Osteoblast (primary cell): ENCODE data around the gene CDH5. TPM values are rescaled to one million over a fixed set of nuclear protein-coding genes. Genes with fewer than 3 reads are reported as not detected.

Experiments
- DNase-seq: peaks from one replicate; pipeline ENCODE4 v3.0.0; 2011; ENCODE audit warnings: low spot score, mixed read lengths; ENCODE audit not compliant: insufficient read length; ENCODE audit errors: missing footprints
- H2AFZ ChIP-seq: 2 replicates; pipeline ENCODE4 v1.6.0; 2011; ENCODE audit warnings: mild to moderate bottlenecking, low read length
- H3K27ac ChIP-seq: 2 replicates; pipeline ENCODE4 v1.5.1; 2011; ENCODE audit warnings: mild to moderate bottlenecking, low read depth, low read length, moderate library complexity
- H3K27me3 ChIP-seq: 2 replicates; pipeline ENCODE4 v1.6.0; 2012; ENCODE audit warnings: mild to moderate bottlenecking, control low read depth, inconsistent platforms, low read length, moderate library complexity; ENCODE audit not compliant: insufficient read depth
- H3K36me3 ChIP-seq: 2 replicates; pipeline ENCODE4 v1.5.1; 2011; ENCODE audit warnings: mild to moderate bottlenecking, low read length, control low read depth, moderate library complexity; ENCODE audit not compliant: insufficient read depth
- H3K4me1 ChIP-seq: 2 replicates; pipeline ENCODE4 v1.5.1; 2011; ENCODE audit warnings: mild to moderate bottlenecking, low read length, control low read depth, moderate library complexity; ENCODE audit not compliant: insufficient read depth
- H3K4me2 ChIP-seq: 2 replicates; pipeline ENCODE4 v1.6.0; 2011; ENCODE audit warnings: mild to moderate bottlenecking, low read length; ENCODE audit not compliant: insufficient read depth
- H3K4me3 ChIP-seq: fragments of 200-600 bp; sonication (generic); 3 replicates; pipeline ENCODE4 v1.5.1; 2012; ENCODE audit warnings: mild to moderate bottlenecking, low read length, inconsistent platforms; ENCODE audit not compliant: insufficient read depth
- H3K79me2 ChIP-seq: 2 replicates; pipeline ENCODE4 v1.6.0; 2012; ENCODE audit warnings: mild to moderate bottlenecking, low read length, control low read depth, inconsistent platforms; ENCODE audit not compliant: insufficient read depth
- H3K9me3 ChIP-seq: 2 replicates; pipeline ENCODE4 v1.5.1; 2011; ENCODE audit warnings: low read depth, low read length, control low read depth
- H4K20me1 ChIP-seq: 2 replicates; pipeline ENCODE4 v1.6.0; 2012; ENCODE audit warnings: mild to moderate bottlenecking, low read length, control low read depth; ENCODE audit not compliant: insufficient read depth
- total RNA-seq: library from RNA; depleted of rRNA; stranded (reverse); fragments of >200 nt; gene quantifications from 2 replicates; pipeline ENCODE4 v1.2.3, GENCODE V29; 2012
- TF ChIP-seq, protein P1 (sequence below): IDR thresholded peaks from 2 replicates; pipeline ENCODE4 v1.5.1; 2011; ENCODE audit warnings: mild to moderate bottlenecking, low read depth, low read length, moderate library complexity; ENCODE audit errors: extremely low read depth

The CDH5 gene
- total RNA-seq, 1 donor = 0.72 TPM

DNA sequence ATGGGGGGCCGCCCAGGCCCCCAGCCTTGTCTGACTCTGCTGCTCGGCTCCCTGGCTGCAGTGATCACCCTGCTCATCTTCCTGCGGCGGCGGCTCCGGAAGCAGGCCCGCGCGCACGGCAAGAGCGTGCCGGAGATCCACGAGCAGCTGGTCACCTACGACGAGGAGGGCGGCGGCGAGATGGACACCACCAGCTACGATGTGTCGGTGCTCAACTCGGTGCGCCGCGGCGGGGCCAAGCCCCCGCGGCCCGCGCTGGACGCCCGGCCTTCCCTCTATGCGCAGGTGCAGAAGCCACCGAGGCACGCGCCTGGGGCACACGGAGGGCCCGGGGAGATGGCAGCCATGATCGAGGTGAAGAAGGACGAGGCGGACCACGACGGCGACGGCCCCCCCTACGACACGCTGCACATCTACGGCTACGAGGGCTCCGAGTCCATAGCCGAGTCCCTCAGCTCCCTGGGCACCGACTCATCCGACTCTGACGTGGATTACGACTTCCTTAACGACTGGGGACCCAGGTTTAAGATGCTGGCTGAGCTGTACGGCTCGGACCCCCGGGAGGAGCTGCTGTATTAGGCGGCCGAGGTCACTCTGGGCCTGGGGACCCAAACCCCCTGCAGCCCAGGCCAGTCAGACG is 36.2 kb downstream of the CDH5 start:
- H3K4me2 ChIP-seq = no peak overlapping the region
- DNase-seq = no peak
- H4K20me1 ChIP-seq = no peaks in the 10 kb centered on the region
- H3K36me3 ChIP-seq = no peaks in the 10 kb centered on the region
- H3K79me2 ChIP-seq = no peaks in the 10 kb centered on the region
- peaks cover 8% of the 10 kb centered on the region for H3K4me1 ChIP-seq
- TF ChIP-seq, protein P1, sequence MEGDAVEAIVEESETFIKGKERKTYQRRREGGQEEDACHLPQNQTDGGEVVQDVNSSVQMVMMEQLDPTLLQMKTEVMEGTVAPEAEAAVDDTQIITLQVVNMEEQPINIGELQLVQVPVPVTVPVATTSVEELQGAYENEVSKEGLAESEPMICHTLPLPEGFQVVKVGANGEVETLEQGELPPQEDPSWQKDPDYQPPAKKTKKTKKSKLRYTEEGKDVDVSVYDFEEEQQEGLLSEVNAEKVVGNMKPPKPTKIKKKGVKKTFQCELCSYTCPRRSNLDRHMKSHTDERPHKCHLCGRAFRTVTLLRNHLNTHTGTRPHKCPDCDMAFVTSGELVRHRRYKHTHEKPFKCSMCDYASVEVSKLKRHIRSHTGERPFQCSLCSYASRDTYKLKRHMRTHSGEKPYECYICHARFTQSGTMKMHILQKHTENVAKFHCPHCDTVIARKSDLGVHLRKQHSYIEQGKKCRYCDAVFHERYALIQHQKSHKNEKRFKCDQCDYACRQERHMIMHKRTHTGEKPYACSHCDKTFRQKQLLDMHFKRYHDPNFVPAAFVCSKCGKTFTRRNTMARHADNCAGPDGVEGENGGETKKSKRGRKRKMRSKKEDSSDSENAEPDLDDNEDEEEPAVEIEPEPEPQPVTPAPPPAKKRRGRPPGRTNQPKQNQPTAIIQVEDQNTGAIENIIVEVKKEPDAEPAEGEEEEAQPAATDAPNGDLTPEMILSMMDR = no peak
- H3K27ac ChIP-seq = no peak overlapping the region
- peaks cover 19% of the 10 kb centered on the region for H3K27me3 ChIP-seq
- no peak overlapping the region for H2AFZ ChIP-seq
- H3K4me3 ChIP-seq = no peak overlapping the region
- no peaks in the 10 kb centered on the region for H3K9me3 ChIP-seq

DNA sequence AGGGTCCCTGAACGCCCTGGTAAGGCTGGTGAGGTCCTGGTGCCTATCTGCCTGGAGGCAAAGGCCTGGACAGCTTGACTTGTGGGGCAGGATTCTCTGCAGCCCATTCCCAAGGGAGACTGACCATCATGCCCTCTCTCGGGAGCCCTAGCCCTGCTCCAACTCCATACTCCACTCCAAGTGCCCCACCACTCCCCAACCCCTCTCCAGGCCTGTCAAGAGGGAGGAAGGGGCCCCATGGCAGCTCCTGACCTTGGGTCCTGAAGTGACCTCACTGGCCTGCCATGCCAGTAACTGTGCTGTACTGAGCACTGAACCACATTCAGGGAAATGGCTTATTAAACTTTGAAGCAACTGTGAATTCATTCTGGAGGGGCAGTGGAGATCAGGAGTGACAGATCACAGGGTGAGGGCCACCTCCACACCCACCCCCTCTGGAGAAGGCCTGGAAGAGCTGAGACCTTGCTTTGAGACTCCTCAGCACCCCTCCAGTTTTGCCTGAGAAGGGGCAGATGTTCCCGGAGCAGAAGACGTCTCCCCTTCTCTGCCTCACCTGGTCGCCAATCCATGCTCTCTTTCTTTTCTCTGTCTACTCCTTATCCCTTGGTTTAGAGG is 37.1 kb downstream of the CDH5 start:
- H3K36me3 ChIP-seq = no peaks in the 10 kb centered on the region
- no peak overlapping the region for H3K4me3 ChIP-seq
- H3K27me3 ChIP-seq = peaks cover 19% of the 10 kb centered on the region
- H3K27ac ChIP-seq = no peak overlapping the region
- H4K20me1 ChIP-seq = no peaks in the 10 kb centered on the region
- H2AFZ ChIP-seq = no peak overlapping the region
- TF ChIP-seq, protein P1 = no peak
- no peaks in the 10 kb centered on the region for H3K79me2 ChIP-seq
- DNase-seq = no peak
- no peak overlapping the region for H3K4me2 ChIP-seq
- peaks cover 14% of the 10 kb centered on the region for H3K4me1 ChIP-seq
- no peaks in the 10 kb centered on the region for H3K9me3 ChIP-seq

DNA sequence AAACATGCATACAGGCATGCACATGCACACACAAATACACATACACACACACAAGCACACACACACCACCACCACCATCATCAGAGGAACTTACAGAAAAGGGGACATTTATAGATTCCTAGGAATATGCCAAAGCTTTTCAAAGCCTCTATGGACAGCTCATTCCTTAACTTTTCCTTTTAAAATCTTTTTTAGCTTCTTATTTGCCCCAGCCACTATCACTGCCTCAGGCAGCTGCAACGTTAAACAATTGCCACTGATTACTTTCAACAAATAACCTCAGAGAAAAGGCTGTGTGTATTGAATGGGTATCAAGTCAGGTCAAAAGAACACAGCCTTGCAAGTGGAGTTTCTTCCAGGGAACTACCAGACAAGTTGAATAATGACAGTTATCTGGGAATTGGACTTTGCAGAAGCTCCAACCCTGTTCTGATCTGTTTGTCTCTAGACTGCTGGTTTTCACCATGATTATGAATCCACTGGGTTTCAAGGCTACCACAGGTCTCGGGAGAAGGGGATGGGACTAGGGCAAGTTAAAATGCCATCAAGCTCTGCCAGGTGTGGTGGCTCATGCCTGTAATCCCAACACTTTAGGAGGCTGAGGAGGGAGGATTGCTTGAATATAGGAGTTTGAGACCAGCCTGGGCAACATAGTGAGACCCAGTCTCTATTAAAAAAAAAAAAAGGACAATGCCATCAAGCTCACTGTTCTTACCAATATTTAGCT is 38.7 kb downstream of the CDH5 start:
- Histone ChIP-seq H3K79me2 (no peaks in the 10 kb centered on the region), H3K4me2 (no peak overlapping the region), H3K4me3 (no peak overlapping the region), H3K27ac (no peak overlapping the region), H3K4me1 (peaks cover 25% of the 10 kb centered on the region), H3K9me3 (no peaks in the 10 kb centered on the region), H3K27me3 (peaks cover 19% of the 10 kb centered on the region), H4K20me1 (no peaks in the 10 kb centered on the region), H2AFZ (no peak overlapping the region), H3K36me3 (no peaks in the 10 kb centered on the region)
- TF ChIP-seq, protein P1 = no peak
- no peak for DNase-seq

DNA sequence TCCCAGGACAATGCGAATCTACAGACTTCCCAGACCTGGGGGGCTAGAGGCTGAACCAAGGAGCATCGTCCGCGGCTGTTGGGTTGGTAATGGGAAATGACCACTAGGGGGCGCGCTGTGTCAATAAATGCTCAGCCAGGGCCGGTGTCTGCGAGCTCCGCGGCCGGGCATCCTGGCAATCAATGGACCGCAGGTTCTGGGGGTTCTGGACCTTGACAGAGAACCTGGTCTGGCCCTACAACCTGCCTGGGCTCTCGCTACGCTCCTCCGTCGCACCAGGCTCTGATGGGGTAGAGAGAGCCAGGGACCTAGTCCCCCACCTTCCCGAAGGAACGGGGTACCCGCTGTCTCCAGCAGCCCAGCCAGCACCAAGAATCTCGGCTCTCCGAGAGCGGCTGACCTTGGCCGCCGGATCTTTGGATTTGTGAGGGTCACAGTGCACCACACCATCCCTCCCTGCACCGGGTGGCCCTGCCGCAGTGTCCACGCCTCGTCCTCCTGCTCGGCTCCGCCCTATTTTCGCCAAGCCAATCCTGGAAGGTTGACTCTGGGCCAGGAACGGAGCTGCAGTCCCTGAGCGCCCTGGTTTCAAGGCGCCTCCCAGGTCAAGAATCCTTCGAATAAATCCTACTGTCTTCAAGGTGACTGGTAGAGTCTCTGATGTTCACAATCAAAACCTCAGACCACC is 40.2 kb downstream of the CDH5 start:
- DNase-seq = peak; percentile 99
- Histone ChIP-seq H3K27me3 (peaks cover 19% of the 10 kb centered on the region), H3K4me3 (peak overlapping the region; percentile 79), H3K36me3 (no peaks in the 10 kb centered on the region), H3K79me2 (no peaks in the 10 kb centered on the region), H2AFZ (peak overlapping the region; percentile 99), H3K9me3 (no peaks in the 10 kb centered on the region), H3K4me1 (peaks cover 25% of the 10 kb centered on the region), H4K20me1 (no peaks in the 10 kb centered on the region), H3K27ac (no peak overlapping the region), H3K4me2 (peak overlapping the region; percentile 95)
- TF ChIP-seq, protein P1 = peak; percentile 83
